ENCODE data around the gene SPRR2E.
"Not testable (repeated sequence)": the region's sequence is repeated elsewhere in the genome, so short reads cannot be mapped to it uniquely, and the experiment has no call there.

DNA sequence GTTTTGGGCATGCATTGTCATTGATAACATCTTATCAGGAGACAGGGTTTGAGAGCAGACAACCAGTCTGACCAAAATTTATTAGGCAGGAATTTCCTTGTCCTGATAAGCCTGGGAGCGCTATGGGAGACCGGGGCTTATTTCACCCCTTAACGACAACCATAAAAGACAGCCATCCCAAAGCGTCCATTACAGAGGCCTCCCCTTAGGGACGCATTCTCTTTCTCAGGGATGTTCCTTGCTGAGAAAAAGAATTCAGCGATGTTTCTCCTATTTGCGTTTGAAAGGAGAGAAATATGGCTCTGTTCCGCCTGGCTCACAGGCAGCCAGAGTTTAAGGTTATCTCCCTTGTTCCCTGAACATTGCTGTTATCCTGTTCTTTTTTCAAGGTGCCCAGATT is 29.5 kb upstream of the SPRR2E start:
- not testable (repeated sequence) for TF ChIP-seq HOXD13 (CRISPR knock-in tag; IDR thresholded peaks at IDR 0.05; ENCODE audit: borderline replicate concordance); ZNF155 (tag by site-specific recombination; IDR thresholded peaks at IDR 0.05); ZNF274 (IDR thresholded peaks at IDR 0.05; ENCODE audit: low read length); ZNF274 (tag by site-specific recombination; IDR thresholded peaks at IDR 0.05; ENCODE audit: borderline replicate concordance); KLF7 (tag by site-specific recombination; IDR thresholded peaks at IDR 0.05; ENCODE audit: borderline replicate concordance)
- TF ChIP-seq, protein P1, sequence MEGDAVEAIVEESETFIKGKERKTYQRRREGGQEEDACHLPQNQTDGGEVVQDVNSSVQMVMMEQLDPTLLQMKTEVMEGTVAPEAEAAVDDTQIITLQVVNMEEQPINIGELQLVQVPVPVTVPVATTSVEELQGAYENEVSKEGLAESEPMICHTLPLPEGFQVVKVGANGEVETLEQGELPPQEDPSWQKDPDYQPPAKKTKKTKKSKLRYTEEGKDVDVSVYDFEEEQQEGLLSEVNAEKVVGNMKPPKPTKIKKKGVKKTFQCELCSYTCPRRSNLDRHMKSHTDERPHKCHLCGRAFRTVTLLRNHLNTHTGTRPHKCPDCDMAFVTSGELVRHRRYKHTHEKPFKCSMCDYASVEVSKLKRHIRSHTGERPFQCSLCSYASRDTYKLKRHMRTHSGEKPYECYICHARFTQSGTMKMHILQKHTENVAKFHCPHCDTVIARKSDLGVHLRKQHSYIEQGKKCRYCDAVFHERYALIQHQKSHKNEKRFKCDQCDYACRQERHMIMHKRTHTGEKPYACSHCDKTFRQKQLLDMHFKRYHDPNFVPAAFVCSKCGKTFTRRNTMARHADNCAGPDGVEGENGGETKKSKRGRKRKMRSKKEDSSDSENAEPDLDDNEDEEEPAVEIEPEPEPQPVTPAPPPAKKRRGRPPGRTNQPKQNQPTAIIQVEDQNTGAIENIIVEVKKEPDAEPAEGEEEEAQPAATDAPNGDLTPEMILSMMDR (tag by site-specific recombination; IDR thresholded peaks at IDR 0.05), result not testable (repeated sequence)
